Endothelial cell (in vitro differentiated cells): ENCODE results near the gene HNRNPLL. TPM values are rescaled to one million over a fixed set of nuclear protein-coding genes. Genes with fewer than 3 reads are reported as not detected.

ENCODE experiments used
- DNase-seq: peaks from one replicate; pipeline ENCODE4 v3.0.0; 2021; ENCODE audit warnings: low spot score
- H3K27ac Mint-ChIP-seq: one replicate; pipeline ENCODE4 v1.8.0; 2021; ENCODE audit warnings: mixed read lengths, inconsistent platforms; ENCODE audit not compliant: unreplicated experiment
- H3K27me3 Mint-ChIP-seq: one replicate; pipeline ENCODE4 v1.8.0; 2021; ENCODE audit warnings: mild to moderate bottlenecking, moderate library complexity, mixed read lengths, inconsistent platforms; ENCODE audit not compliant: unreplicated experiment
- H3K36me3 Mint-ChIP-seq: one replicate; pipeline ENCODE4 v1.8.0; 2021; ENCODE audit warnings: mild to moderate bottlenecking, low read depth, mixed read lengths, inconsistent platforms; ENCODE audit not compliant: unreplicated experiment
- H3K4me1 Mint-ChIP-seq: one replicate; pipeline ENCODE4 v1.8.0; 2021; ENCODE audit warnings: mild to moderate bottlenecking, mixed read lengths, inconsistent platforms; ENCODE audit not compliant: unreplicated experiment
- H3K4me3 Mint-ChIP-seq: one replicate; pipeline ENCODE4 v1.8.0; 2021; ENCODE audit warnings: mild to moderate bottlenecking, mixed read lengths, inconsistent platforms; ENCODE audit not compliant: unreplicated experiment
- H3K9me3 Mint-ChIP-seq: one replicate; pipeline ENCODE4 v1.8.0; 2021; ENCODE audit warnings: mixed read lengths, inconsistent platforms; ENCODE audit not compliant: unreplicated experiment
- CTCF ChIP-seq: fragments of 200-600 bp; sonication (generic); IDR thresholded peaks from one replicate; pipeline ENCODE4 v1.5.0; 2021; ENCODE audit warnings: antibody characterized with exemption; ENCODE audit not compliant: unreplicated experiment
- long read RNA-seq: library from polyadenylated mRNA; unstranded; transcript quantifications from one replicate; pipeline ENCODE4 v2.0.0, GENCODE V29; 2020; ENCODE audit not compliant: unreplicated experiment
- total RNA-seq: library from RNA; stranded (reverse); fragmentation: NEBNext Ultra II Directional; extraction: Animal tissue kit (Norgen Biotek cat#: 25700); gene quantifications from one replicate; pipeline ENCODE4 v1.2.1, GENCODE V29; 2021; ENCODE audit not compliant: unreplicated experiment

Gene HNRNPLL
- total RNA-seq = 57.1 TPM
- long read RNA-seq, full-length matches to known transcripts = 13 of 16 reads
- long read RNA-seq, partial matches to known transcripts = 2 of 16 reads
- long read RNA-seq, other reads (novel, unspliced or antisense) = 1 of 16 reads

- peaks cover 8% of the 10 kb centered on the region for H3K27me3 Mint-ChIP-seq
- peaks cover 37% of the 10 kb centered on the region for H3K4me1 Mint-ChIP-seq
- peak within 1 kb of the TSS; percentile 96 for H3K4me3 Mint-ChIP-seq
- peak within 1 kb of the TSS; percentile 92 for H3K27ac Mint-ChIP-seq
- TF ChIP-seq CTCF = no peak
- H3K9me3 Mint-ChIP-seq = no peaks in the 10 kb centered on the region
- peaks cover 7% of the 10 kb centered on the region for H3K36me3 Mint-ChIP-seq
- DNase-seq = peak; percentile 100
Observed at GRCh38 chr2:38602732-38603401, at the start of gene HNRNPLL. Gene HNRNPLL (minus strand): TSS chr2:38602928. CDS start chr2:38602626, 302 bp downstream.

DNA sequence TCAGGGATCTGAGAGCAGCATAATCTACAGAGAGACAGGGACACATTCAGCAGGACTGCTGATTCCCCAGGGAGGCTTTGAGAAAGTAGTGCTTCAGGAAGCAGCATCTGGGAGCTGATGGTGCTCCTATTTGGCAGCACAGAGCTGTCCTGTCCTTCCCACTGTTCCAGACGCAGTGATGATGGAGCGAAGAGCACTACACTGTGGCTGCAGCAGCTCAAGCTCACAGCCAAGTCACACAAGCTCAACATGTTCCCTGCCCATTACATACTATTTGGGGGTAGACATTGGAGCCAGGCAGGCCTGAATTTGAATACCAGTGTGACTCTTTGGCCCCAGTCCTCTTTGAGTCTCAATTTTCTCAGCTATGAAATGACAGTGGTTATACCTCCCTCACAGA, 48.0 kb upstream of the HNRNPLL start:
- no peak for TF ChIP-seq CTCF
- Mint-ChIP-seq H3K27ac (no peak overlapping the region), H3K36me3 (no peaks in the 10 kb centered on the region), H3K4me1 (peaks cover 5% of the 10 kb centered on the region), H3K4me3 (no peak overlapping the region), H3K27me3 (peaks cover 2% of the 10 kb centered on the region), H3K9me3 (peaks cover 9% of the 10 kb centered on the region)
- DNase-seq = no peak

- TF ChIP-seq CTCF = no peak
- Mint-ChIP-seq H3K27ac (no peak overlapping the region), H3K9me3 (peaks cover 9% of the 10 kb centered on the region), H3K36me3 (no peaks in the 10 kb centered on the region), H3K27me3 (peaks cover 2% of the 10 kb centered on the region), H3K4me1 (peaks cover 5% of the 10 kb centered on the region), H3K4me3 (no peak overlapping the region)
- no peak for DNase-seq
Observed at GRCh38 chr2:38650012-38650411, 47.3 kb upstream of the HNRNPLL start.

DNA sequence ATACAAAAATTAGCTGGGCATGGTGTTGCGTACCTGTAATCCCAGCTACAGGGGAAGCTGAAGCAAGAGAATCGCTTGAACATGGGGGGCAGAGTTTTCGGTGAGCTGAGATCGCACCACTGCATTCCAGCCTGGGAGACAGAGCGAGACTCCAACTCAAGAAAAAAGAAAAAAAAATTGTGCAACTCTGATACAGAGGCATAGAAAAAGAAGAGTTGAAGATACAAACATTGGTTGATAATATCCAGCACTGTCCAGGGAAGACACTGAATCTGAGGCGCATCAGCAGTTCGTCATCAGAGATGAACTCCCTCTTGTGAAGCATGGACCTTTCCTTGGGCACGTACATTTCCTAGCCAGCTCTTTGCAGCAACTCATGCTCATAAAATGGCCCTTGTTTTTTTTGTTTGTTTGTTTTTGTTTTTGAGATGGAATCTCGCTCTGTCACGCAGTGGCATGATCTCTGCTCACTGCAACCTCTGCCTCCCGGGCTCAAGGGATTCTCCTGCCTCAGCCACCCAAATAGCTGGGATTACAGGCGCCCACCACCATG, 46.5 kb upstream of the HNRNPLL start:
- Mint-ChIP-seq H3K4me3 (no peak overlapping the region), H3K27me3 (peaks cover 2% of the 10 kb centered on the region), H3K4me1 (peaks cover 10% of the 10 kb centered on the region), H3K9me3 (peaks cover 9% of the 10 kb centered on the region), H3K36me3 (no peaks in the 10 kb centered on the region), H3K27ac (no peak overlapping the region)
- TF ChIP-seq CTCF = no peak
- DNase-seq = no peak
